ENCODE results near the gene PHB1.
A peak's percentile ranks its signal among the peaks of the same experiment; 100 is the strongest.

The PHB1 gene

DNA sequence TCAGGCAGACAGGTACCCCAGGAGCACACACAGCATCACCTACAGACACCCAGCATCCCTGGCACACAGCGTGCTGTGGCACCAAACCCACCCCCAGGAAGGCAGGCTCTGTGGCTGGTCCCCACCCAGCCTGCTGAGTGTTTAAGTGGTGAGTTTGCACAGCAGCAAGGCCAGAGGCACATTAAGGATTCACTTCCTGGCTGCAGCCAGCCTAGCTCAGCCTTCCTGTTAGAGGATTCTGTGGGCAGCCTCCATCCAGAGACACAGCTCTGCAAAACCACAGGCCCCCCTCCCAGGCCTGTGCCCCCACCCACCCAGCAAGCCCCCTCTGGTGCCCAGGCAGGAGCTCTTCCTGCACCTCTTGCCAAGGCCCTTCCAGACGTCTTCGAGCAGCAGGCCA lies 36.1 kb upstream of the PHB1 start:
- no peaks in the 10 kb centered on the region for H3K9me3 ChIP-seq (ENCODE audit: control insufficient read depth, insufficient read depth, low read length)
- H3K4me1 ChIP-seq (ENCODE audit: control insufficient read depth, insufficient read depth, low read length): peaks cover 2% of the 10 kb centered on the region
- H3K9ac ChIP-seq (ENCODE audit: low read depth, low read length): no peak overlapping the region
- H3K27me3 ChIP-seq (ENCODE audit: control insufficient read depth, insufficient read depth, low read length): no peaks in the 10 kb centered on the region
- no peaks in the 10 kb centered on the region for H3K36me3 ChIP-seq (ENCODE audit: control insufficient read depth, insufficient read depth, low read length)
- H3K4me3 ChIP-seq (ENCODE audit: low read depth, low read length): no peak overlapping the region

DNA sequence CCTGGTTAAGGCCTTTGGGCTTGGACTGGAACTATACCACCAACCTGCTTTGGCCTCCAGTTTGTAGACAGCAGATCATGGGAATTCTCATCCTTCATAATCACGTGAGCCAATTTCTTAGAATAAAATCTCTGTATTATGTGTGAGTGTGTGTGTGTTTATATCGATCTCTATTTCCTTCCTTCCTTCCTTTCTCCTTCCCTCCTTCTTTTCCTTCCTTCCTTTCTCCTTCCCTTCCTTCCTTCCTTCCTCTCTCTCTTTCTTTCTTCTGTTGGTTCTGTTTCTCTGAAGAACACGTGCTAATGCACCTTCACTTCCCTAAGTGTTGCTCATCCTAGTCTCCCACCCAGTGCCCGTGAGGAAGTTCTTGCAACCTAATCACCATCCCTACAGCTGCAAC lies 35.5 kb upstream of the PHB1 start:
- H3K36me3 ChIP-seq (ENCODE audit: control insufficient read depth, insufficient read depth, low read length): no peaks in the 10 kb centered on the region
- H3K9ac ChIP-seq (ENCODE audit: low read depth, low read length): no peak overlapping the region
- peaks cover under 1% of the 10 kb centered on the region for H3K4me1 ChIP-seq (ENCODE audit: control insufficient read depth, insufficient read depth, low read length)
- no peaks in the 10 kb centered on the region for H3K27me3 ChIP-seq (ENCODE audit: control insufficient read depth, insufficient read depth, low read length)
- no peaks in the 10 kb centered on the region for H3K9me3 ChIP-seq (ENCODE audit: control insufficient read depth, insufficient read depth, low read length)
- H3K4me3 ChIP-seq (ENCODE audit: low read depth, low read length): no peak overlapping the region

DNA sequence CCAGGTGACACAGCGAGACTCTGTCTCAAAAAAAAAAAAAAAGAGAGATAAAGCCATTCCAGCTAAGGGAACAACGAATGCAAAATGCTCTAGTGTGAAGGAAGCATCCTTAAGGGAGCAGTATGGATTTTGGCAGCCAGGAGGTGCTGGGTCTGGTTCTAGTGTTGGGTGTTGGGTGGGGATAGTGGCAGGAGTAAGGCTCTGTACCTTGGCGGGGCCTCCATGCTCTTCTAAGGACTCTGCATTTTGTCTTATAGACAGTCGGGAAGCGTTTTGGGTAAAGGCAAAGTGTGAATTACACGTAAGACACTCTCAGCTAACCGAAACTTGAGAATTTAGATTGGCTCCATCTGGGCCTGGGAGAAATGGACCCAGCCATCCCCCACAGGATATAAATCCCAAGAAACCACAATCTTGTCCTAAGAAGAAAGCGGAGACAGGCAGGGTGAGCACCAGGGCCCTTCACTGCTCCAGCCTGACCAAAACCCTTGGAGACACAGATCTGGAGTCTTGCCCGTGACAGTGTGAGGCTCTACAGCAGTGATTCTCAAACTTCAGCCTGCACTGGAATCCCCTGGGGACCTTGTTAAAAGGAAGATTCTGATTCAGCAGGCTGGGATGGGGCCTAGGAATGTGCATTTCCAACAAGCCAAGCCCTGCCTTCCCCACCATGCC lies 33.1 kb upstream of the PHB1 start:
- H3K27me3 ChIP-seq (ENCODE audit: control insufficient read depth, insufficient read depth, low read length): no peaks in the 10 kb centered on the region
- no peak overlapping the region for H3K4me3 ChIP-seq (ENCODE audit: low read depth, low read length)
- no peak overlapping the region for H3K9ac ChIP-seq (ENCODE audit: low read depth, low read length)
- no peaks in the 10 kb centered on the region for H3K4me1 ChIP-seq (ENCODE audit: control insufficient read depth, insufficient read depth, low read length)
- no peaks in the 10 kb centered on the region for H3K36me3 ChIP-seq (ENCODE audit: control insufficient read depth, insufficient read depth, low read length)
- no peaks in the 10 kb centered on the region for H3K9me3 ChIP-seq (ENCODE audit: control insufficient read depth, insufficient read depth, low read length)

DNA sequence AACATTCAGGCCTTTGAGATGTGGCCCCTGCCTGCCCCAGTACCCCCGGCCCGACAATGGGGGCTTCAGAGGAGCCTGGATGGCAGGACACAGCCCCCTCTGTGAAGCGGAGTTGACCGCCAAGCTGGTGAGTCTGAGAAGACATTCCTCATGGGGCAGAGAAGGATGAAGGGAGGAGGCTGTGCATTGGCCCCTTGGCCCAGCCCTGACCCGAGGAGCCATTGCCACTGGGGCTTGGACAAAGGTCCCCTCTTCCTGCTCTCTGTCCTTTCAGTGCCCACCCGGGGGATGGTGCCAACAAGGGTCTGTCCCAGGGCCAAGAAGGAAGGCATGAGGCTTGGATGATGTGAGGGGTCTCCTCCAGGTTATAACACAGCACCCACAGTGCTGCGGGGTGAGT lies 30.9 kb upstream of the PHB1 start:
- H3K9ac ChIP-seq (ENCODE audit: low read depth, low read length): no peak overlapping the region
- H3K4me3 ChIP-seq (ENCODE audit: low read depth, low read length): no peak overlapping the region
- no peaks in the 10 kb centered on the region for H3K36me3 ChIP-seq (ENCODE audit: control insufficient read depth, insufficient read depth, low read length)
- no peaks in the 10 kb centered on the region for H3K9me3 ChIP-seq (ENCODE audit: control insufficient read depth, insufficient read depth, low read length)
- peaks cover 3% of the 10 kb centered on the region for H3K27me3 ChIP-seq (ENCODE audit: control insufficient read depth, insufficient read depth, low read length)
- no peaks in the 10 kb centered on the region for H3K4me1 ChIP-seq (ENCODE audit: control insufficient read depth, insufficient read depth, low read length)

DNA sequence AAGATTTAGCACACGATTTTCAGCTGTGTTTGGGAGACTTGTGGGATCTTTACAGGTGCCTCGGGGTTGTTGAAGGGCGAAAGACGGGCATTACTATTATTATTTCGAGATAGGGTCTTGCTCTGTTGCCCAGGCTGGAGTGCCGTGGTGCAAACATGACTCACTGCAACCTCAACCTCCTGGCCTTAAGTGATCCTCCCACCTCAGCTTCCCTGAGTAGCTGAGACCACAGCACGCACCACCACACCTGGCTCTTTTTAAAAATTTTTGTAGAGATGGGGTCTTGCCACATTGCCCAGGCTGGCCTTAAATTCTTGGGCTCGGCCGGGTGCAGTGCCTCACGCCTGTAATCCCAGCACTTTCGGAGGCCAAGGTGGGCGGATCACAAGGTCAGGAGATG lies 29.7 kb upstream of the PHB1 start:
- Histone ChIP-seq H3K27me3 (ENCODE audit: control insufficient read depth, insufficient read depth, low read length) (peaks cover 7% of the 10 kb centered on the region), H3K36me3 (ENCODE audit: control insufficient read depth, insufficient read depth, low read length) (no peaks in the 10 kb centered on the region), H3K9ac (ENCODE audit: low read depth, low read length) (no peak overlapping the region), H3K4me1 (ENCODE audit: control insufficient read depth, insufficient read depth, low read length) (peaks cover under 1% of the 10 kb centered on the region), H3K4me3 (ENCODE audit: low read depth, low read length) (no peak overlapping the region), H3K9me3 (ENCODE audit: control insufficient read depth, insufficient read depth, low read length) (no peaks in the 10 kb centered on the region)

DNA sequence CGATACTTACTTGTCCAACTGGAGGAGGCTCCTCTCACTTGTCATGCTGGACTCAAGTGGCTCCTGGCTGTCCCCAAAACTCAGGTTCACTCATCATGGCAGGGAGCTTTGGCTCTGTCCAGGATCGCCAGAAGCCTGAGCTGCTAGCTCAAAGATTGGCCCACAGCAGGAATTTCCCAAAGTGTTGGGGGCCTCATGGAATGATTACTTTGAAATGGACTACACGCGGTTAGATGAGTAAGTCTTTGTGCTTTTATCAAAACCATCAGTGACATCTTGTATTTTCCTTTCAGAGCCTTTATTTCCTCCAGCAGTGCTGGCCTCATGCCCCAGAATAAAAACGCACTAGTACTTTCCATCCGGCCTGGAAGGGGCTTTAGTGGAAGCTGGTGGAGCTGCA lies 29.2 kb upstream of the PHB1 start:
- Histone ChIP-seq H3K9ac (ENCODE audit: low read depth, low read length) (no peak overlapping the region), H3K9me3 (ENCODE audit: control insufficient read depth, insufficient read depth, low read length) (no peaks in the 10 kb centered on the region), H3K27me3 (ENCODE audit: control insufficient read depth, insufficient read depth, low read length) (peaks cover 11% of the 10 kb centered on the region), H3K4me3 (ENCODE audit: low read depth, low read length) (no peak overlapping the region), H3K4me1 (ENCODE audit: control insufficient read depth, insufficient read depth, low read length) (peaks cover 4% of the 10 kb centered on the region), H3K36me3 (ENCODE audit: control insufficient read depth, insufficient read depth, low read length) (no peaks in the 10 kb centered on the region)

DNA sequence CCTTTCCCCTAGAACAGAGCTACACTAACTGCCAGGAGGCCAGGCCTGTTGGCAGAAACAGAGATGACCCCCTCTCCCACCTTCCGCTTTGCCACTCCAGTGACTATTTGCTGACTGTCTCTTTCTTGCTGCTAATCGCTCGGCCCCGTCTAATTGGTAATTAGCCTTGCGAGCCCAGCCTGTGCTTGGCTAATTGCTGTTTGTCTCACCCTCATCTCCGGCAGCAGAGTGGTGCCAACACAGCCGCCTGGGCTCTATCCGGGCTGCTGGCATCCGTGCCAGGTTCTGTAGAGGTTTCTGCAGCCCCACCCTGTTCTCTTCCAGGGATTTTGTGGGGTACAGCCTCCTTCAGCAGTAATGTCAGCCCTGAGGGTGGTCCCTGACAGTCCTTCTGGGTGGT lies 27.4 kb upstream of the PHB1 start:
- no peak overlapping the region for H3K9ac ChIP-seq (ENCODE audit: low read depth, low read length)
- no peaks in the 10 kb centered on the region for H3K36me3 ChIP-seq (ENCODE audit: control insufficient read depth, insufficient read depth, low read length)
- H3K27me3 ChIP-seq (ENCODE audit: control insufficient read depth, insufficient read depth, low read length): peaks cover 19% of the 10 kb centered on the region
- peaks cover 4% of the 10 kb centered on the region for H3K4me1 ChIP-seq (ENCODE audit: control insufficient read depth, insufficient read depth, low read length)
- no peaks in the 10 kb centered on the region for H3K9me3 ChIP-seq (ENCODE audit: control insufficient read depth, insufficient read depth, low read length)
- H3K4me3 ChIP-seq (ENCODE audit: low read depth, low read length): no peak overlapping the region

DNA sequence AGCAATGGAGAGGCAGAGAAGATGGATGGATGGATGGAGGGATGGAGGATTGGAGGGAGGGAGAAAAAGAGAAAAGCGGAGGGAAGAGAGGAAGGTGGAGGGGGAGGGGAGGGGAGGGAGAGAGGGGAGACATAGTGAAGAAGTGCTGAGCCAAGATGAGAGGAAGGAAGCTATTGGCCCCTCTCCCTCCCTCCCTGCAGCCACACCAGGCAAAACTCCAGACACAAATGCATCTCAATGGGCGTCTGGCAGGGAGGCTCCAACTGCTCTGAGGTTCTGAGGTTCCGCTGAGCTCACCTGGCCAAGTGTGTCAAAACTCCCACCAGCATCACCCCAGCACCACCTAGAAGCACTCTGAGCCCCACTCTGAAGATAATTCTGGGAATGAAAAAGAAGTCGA lies 26.9 kb upstream of the PHB1 start:
- peaks cover 4% of the 10 kb centered on the region for H3K4me1 ChIP-seq (ENCODE audit: control insufficient read depth, insufficient read depth, low read length)
- peaks cover 24% of the 10 kb centered on the region for H3K27me3 ChIP-seq (ENCODE audit: control insufficient read depth, insufficient read depth, low read length)
- no peak overlapping the region for H3K9ac ChIP-seq (ENCODE audit: low read depth, low read length)
- no peak overlapping the region for H3K4me3 ChIP-seq (ENCODE audit: low read depth, low read length)
- H3K36me3 ChIP-seq (ENCODE audit: control insufficient read depth, insufficient read depth, low read length): no peaks in the 10 kb centered on the region
- H3K9me3 ChIP-seq (ENCODE audit: control insufficient read depth, insufficient read depth, low read length): no peaks in the 10 kb centered on the region

DNA sequence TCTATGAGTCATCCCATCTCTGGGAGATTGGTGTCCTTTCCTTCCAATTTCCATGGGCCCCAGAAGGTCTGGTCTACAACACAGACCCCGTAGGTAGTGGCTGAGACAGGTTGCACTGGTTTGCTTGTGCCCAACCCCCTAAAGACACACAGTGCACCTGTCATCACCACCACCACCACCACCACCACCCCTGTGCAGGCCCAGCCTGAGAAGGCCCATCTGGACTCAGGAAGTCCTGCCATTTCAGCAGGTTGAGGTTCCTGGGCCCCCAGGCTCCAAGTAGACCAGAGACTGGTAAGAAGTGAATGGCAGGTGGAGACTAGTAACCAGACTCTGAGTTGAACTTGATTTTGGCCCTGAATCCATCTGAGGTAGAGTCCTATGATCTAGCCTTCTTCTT lies 25.9 kb upstream of the PHB1 start:
- H3K9ac ChIP-seq (ENCODE audit: low read depth, low read length): no peak overlapping the region
- peaks cover 5% of the 10 kb centered on the region for H3K4me1 ChIP-seq (ENCODE audit: control insufficient read depth, insufficient read depth, low read length)
- H3K9me3 ChIP-seq (ENCODE audit: control insufficient read depth, insufficient read depth, low read length): no peaks in the 10 kb centered on the region
- H3K36me3 ChIP-seq (ENCODE audit: control insufficient read depth, insufficient read depth, low read length): no peaks in the 10 kb centered on the region
- H3K4me3 ChIP-seq (ENCODE audit: low read depth, low read length): no peak overlapping the region
- peaks cover 30% of the 10 kb centered on the region for H3K27me3 ChIP-seq (ENCODE audit: control insufficient read depth, insufficient read depth, low read length)

DNA sequence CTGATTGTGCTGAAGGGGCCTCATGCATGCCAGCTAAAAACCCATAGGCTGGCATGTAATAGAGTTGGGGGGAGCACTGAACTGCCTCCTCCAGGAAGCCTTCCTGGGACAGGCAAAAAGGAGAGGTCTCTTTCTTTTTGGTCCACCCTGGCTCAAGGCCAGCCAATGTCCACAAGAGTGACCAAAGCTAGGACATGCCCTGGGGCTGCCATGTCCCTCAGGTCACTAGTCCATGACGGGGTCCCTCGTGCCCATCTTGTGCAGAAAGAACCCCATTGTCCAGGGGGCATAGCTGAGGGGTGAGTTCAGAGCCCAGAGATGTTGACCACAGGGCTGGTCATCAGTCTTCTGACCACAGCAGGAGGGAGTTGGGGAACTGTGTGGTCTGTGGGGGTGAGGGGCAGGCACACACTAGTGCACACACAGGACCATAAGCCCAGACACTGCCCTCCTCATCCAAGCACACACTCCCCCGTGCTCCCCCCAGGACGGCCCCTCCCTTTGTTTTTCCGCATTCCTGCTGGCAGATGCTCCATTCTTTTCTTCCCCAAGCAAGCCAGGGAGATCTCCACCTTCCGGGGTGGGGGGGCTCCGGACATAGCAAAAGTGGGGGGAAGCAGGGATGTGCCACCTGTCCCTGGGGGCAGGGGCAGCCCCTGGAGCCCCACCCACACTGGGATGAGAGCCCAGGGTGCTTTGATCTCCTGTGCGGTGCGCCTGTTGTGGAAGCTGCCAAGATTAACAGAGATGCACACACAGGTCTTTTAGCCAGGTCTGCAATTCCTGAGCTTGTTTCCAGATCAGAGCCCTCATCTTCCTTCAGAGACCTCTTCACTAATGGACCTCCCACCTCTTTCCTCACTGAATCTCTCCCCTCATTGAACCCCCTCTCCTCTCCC lies 25.2 kb upstream of the PHB1 start:
- H3K4me1 ChIP-seq (ENCODE audit: control insufficient read depth, insufficient read depth, low read length): peaks cover 9% of the 10 kb centered on the region
- no peak overlapping the region for H3K9ac ChIP-seq (ENCODE audit: low read depth, low read length)
- H3K27me3 ChIP-seq (ENCODE audit: control insufficient read depth, insufficient read depth, low read length): peaks cover 30% of the 10 kb centered on the region
- no peaks in the 10 kb centered on the region for H3K9me3 ChIP-seq (ENCODE audit: control insufficient read depth, insufficient read depth, low read length)
- no peak overlapping the region for H3K4me3 ChIP-seq (ENCODE audit: low read depth, low read length)
- no peaks in the 10 kb centered on the region for H3K36me3 ChIP-seq (ENCODE audit: control insufficient read depth, insufficient read depth, low read length)

DNA sequence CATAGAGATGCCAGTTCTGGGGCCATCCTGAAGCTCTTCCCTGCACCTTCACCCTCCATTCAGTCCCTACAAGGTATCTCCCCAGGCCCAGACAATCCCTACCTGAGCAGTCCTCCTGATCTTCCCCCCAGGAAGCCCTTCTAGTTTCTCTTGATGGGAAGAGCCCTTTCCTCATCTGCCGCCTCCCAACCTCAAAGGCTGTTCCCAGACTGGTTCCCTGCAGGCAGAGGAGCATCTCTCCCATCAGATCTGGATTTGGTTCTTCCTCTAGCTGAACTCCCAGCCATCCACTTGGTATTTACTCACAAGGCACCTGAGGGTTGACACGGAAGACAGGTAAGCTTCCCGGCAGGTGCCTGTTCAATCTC lies 24.6 kb upstream of the PHB1 start:
- Histone ChIP-seq H3K36me3 (ENCODE audit: control insufficient read depth, insufficient read depth, low read length) (no peaks in the 10 kb centered on the region), H3K4me3 (ENCODE audit: low read depth, low read length) (peak overlapping the region; percentile 54), H3K9ac (ENCODE audit: low read depth, low read length) (no peak overlapping the region), H3K27me3 (ENCODE audit: control insufficient read depth, insufficient read depth, low read length) (peaks cover 30% of the 10 kb centered on the region), H3K4me1 (ENCODE audit: control insufficient read depth, insufficient read depth, low read length) (peaks cover 9% of the 10 kb centered on the region), H3K9me3 (ENCODE audit: control insufficient read depth, insufficient read depth, low read length) (no peaks in the 10 kb centered on the region)
